ENCODE measurements around the gene CDKAL1.

Gene CDKAL1

DNA sequence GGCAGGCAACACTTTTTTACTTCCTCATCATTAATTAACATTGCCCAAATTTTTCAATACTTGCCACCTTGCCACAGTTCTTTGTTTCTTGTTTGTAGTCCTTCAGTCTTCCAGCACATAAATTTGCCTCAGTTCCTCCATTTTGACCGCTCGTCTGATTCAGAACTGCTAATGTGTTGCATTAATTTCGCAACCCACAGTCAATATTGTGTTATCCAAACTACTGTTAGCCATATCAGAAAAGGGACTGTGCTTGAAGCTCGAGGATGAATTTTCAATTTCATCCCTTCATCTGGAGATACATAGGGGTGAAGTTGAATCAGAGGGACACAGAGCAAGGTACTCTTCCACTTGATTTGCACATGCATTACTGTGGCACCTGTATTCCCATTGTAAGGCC, 421.5 kb downstream of the CDKAL1 start:
- DNase-seq (ENCODE audit: low spot score) = no peak
- TF ChIP-seq, protein P1, sequence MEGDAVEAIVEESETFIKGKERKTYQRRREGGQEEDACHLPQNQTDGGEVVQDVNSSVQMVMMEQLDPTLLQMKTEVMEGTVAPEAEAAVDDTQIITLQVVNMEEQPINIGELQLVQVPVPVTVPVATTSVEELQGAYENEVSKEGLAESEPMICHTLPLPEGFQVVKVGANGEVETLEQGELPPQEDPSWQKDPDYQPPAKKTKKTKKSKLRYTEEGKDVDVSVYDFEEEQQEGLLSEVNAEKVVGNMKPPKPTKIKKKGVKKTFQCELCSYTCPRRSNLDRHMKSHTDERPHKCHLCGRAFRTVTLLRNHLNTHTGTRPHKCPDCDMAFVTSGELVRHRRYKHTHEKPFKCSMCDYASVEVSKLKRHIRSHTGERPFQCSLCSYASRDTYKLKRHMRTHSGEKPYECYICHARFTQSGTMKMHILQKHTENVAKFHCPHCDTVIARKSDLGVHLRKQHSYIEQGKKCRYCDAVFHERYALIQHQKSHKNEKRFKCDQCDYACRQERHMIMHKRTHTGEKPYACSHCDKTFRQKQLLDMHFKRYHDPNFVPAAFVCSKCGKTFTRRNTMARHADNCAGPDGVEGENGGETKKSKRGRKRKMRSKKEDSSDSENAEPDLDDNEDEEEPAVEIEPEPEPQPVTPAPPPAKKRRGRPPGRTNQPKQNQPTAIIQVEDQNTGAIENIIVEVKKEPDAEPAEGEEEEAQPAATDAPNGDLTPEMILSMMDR (IDR thresholded peaks at IDR 0.05; ENCODE audit: extremely low read depth, insufficient read depth, missing control alignments) = no peak
- in situ Hi-C loops (cut with MboI; ENCODE audit: low pct_unique_long_range_greater_than_20kb, low sequenced_read_pairs, unreplicated experiment) = no loop called here

DNA sequence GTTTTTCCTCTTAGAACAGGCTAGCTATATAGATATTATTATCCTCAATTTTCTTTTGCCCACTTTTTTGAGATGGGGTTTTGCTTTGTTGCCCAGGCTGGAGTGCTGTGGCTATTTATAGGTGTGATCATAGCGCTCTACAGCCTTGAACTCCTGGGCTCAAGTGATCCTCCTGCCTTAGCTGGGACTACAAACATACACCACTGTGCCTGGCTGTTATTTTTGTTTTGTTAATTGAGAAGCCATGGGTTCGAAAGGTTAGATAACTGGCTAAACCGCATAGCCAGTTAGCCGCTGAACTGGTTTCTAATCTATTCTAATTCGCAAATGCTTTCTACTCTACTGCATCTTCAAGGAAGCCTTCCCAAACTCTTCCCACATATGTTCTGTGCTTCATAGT, 425.8 kb downstream of the CDKAL1 start:
- in situ Hi-C loops (cut with MboI; ENCODE audit: low pct_unique_long_range_greater_than_20kb, low sequenced_read_pairs, unreplicated experiment) = no loop called here
- TF ChIP-seq, protein P1 (IDR thresholded peaks at IDR 0.05; ENCODE audit: extremely low read depth, insufficient read depth, missing control alignments) = no peak
- no peak for DNase-seq (ENCODE audit: low spot score)

DNA sequence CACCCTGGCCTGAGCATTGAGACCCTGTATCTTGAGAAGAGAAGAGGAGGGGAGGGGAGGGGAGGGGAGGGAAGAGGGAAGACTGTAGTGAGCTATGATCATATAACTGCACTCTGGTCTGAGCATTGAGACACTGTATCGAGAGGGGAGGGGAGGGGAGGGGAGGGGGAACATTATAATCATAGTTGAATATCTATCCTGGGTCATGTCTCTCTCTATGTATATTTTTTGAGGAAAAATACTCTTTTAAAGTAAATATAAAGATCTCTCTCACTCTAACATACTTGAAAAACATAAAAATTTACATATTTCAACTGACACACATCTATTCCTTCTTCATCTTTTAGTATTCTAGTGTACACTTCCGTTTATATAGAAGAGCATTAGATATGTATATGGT, 431.0 kb downstream of the CDKAL1 start:
- in situ Hi-C loops (cut with MboI; ENCODE audit: low pct_unique_long_range_greater_than_20kb, low sequenced_read_pairs, unreplicated experiment) = no loop called here
- no peak for DNase-seq (ENCODE audit: low spot score)
- TF ChIP-seq, protein P1 (IDR thresholded peaks at IDR 0.05; ENCODE audit: extremely low read depth, insufficient read depth, missing control alignments) = no peak

DNA sequence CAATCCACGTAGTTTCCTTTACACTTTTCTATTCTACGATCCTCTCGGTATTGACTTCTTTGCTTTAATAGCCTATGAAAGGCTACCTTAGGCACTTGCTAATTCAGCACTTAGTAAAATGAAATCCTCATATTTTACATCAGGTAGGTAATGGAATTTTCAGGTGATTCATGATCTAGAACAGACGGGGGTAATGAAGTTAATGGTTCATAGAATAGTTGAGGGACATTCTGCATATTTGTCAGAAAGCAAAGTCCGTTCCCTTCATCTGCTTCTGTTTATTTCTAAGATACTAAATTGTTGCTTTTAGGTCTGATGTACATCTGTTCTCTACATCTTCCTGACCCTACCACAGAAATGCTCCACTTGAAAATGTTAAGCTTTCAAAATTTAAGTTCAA, 431.7 kb downstream of the CDKAL1 start:
- TF ChIP-seq, protein P1 (IDR thresholded peaks at IDR 0.05; ENCODE audit: extremely low read depth, insufficient read depth, missing control alignments) = no peak
- DNase-seq (ENCODE audit: low spot score) = no peak
- in situ Hi-C loops (cut with MboI; ENCODE audit: low pct_unique_long_range_greater_than_20kb, low sequenced_read_pairs, unreplicated experiment) = no loop called here

DNA sequence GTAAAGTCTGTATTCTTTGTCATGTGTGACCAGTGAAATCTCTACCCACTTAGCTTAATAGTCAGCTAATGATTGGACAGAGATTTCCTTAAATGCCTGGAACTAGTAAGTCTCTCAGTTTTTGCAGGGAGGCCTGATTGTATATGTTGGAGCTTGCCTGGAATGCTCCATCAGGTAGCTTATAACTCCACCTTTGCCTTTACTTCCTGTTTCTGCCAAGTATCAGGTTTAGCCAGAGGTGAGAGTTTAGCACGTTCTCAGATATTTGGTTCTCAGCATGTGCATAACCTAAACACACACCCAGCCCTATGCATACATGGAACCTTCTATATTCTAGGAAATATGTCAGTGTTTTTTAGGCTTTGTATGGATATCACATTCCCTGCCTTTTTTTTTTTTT, 435.3 kb downstream of the CDKAL1 start:
- DNase-seq (ENCODE audit: low spot score) = no peak
- TF ChIP-seq, protein P1 (IDR thresholded peaks at IDR 0.05; ENCODE audit: extremely low read depth, insufficient read depth, missing control alignments) = no peak
- in situ Hi-C loops (cut with MboI; ENCODE audit: low pct_unique_long_range_greater_than_20kb, low sequenced_read_pairs, unreplicated experiment) = no loop called here

DNA sequence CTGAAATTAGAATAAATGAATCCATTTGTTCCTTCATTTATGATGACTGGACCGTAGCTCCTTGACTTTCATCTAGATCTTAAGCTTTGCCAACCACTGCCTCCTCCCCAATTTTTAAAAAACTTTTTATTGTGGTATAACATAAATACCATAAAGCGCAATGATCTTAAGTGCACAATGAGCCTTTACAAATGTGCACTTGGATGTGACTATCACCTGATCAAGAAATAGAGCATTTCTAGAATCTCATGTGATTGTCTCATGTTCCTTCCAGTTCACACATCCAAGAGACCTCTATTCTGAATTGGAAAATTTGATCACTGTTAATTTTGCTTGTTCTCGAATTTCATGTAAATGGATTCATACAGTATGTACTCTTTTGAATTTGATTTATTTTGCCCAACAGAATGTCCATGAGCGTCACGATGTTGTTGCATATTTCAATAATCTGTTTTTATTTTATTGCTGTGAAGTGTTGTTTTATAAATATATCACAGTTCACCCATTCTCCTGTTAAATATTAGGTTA, 442.2 kb downstream of the CDKAL1 start:
- in situ Hi-C loops (cut with MboI; ENCODE audit: low pct_unique_long_range_greater_than_20kb, low sequenced_read_pairs, unreplicated experiment) = no loop called here
- DNase-seq (ENCODE audit: low spot score) = no peak
- TF ChIP-seq, protein P1 (IDR thresholded peaks at IDR 0.05; ENCODE audit: extremely low read depth, insufficient read depth, missing control alignments) = no peak

DNA sequence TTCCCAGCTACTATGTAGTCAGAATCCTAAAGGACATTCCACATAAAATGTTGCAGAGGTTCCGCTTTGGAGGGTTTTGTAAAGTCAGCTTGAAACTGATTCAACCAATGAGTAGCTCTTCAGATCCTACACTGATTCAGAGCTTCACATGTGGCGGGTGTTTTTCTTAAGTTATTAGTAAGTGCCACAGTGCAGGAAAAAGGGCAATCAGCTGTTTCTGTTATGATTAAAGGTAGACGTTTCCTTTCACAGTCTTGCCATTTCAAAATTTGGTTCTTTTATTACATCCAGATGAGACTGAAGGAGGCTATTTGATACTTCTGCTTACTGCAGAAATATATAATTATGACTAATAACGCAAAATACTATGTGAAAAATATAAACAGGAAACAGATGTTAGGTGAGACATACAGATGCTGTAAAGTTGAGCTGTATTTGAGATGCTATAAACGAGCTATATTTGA, 443.9 kb downstream of the CDKAL1 start:
- DNase-seq (ENCODE audit: low spot score) = peak; percentile 31
- TF ChIP-seq, protein P1 (IDR thresholded peaks at IDR 0.05; ENCODE audit: extremely low read depth, insufficient read depth, missing control alignments) = no peak
- in situ Hi-C loops (cut with MboI; ENCODE audit: low pct_unique_long_range_greater_than_20kb, low sequenced_read_pairs, unreplicated experiment) = no loop called here
